ENCODE measurements around the gene INKA1. TPM values are rescaled to one million over a fixed set of nuclear protein-coding genes. Genes with fewer than 3 reads are reported as not detected.
"Not testable (repeated sequence)": the region's sequence is repeated elsewhere in the genome, so short reads cannot be mapped to it uniquely, and the experiment has no call there.

The INKA1 gene
- total and polyA plus RNA-seq, 2 experiments from 2014 or later: 4.5 to 6.2 TPM

- Histone ChIP-seq H4K20me1 (ENCODE audit: insufficient read depth, poor library complexity, severe bottlenecking) (peaks cover 22% of the 10 kb centered on the region), H3K9me3 (ENCODE audit: low read depth) (no peaks in the 10 kb centered on the region), H3K4me2 (peak overlapping the region; percentile 39), H3K79me2 (peaks cover 97% of the 10 kb centered on the region), H3K27ac (no peak overlapping the region), H2AFZ (no peak overlapping the region), H3K9me2 (replicated peaks; ENCODE audit: insufficient read depth) (no peaks in the 10 kb centered on the region), H3K4me1 (ENCODE audit: insufficient read depth) (peaks cover 18% of the 10 kb centered on the region), H3K4me3 (no peak overlapping the region), H3K27me3 (no peaks in the 10 kb centered on the region), H3K36me3 (replicated peaks; ENCODE audit: insufficient read depth, low read depth) (no peaks in the 10 kb centered on the region)
- DNase-seq (ENCODE audit: low spot score): no peak
- TF ChIP-seq EZH2 (IDR thresholded peaks at IDR 0.05; ENCODE audit: borderline replicate concordance) (no peak), CTCF (IDR thresholded peaks at IDR 0.05; ENCODE audit: poor library complexity) (no peak), EZH2phosphoT487 (IDR thresholded peaks at IDR 0.05; ENCODE audit: low read depth, severe bottlenecking, unreplicated experiment) (no peak)
- 60% methylated on average over 4 of the region's 4 CpGs for WGBS (ENCODE audit: low lambda C conversion rate, missing lambda C conversion rate)
These were observed 22.7 kb upstream of the INKA1 start for GRCh38 chr3:49780080-49780974.

GRCh38 chr3:49780975-49781365 lies 22.1 kb upstream of the INKA1 start:
- H3K79me2 ChIP-seq: peaks cover 99% of the 10 kb centered on the region
- H3K9me3 ChIP-seq (ENCODE audit: low read depth); H3K4me3 ChIP-seq; H3K36me3 ChIP-seq (replicated peaks; ENCODE audit: insufficient read depth, low read depth); H3K27me3 ChIP-seq; DNase-seq (ENCODE audit: low spot score); H3K9me2 ChIP-seq (replicated peaks; ENCODE audit: insufficient read depth); H2AFZ ChIP-seq: not testable (repeated sequence)
- H3K27ac ChIP-seq: peak overlapping the region; percentile 22
- 80% methylated on average over 9 of the region's 9 CpGs for WGBS (ENCODE audit: low lambda C conversion rate, missing lambda C conversion rate)
- peaks cover 22% of the 10 kb centered on the region for H4K20me1 ChIP-seq (ENCODE audit: insufficient read depth, poor library complexity, severe bottlenecking)
- H3K4me1 ChIP-seq (ENCODE audit: insufficient read depth): peaks cover 18% of the 10 kb centered on the region
- peak overlapping the region; percentile 39 for H3K4me2 ChIP-seq

- Histone ChIP-seq H2AFZ (no peak overlapping the region), H3K9me2 (replicated peaks; ENCODE audit: insufficient read depth) (no peaks in the 10 kb centered on the region), H3K27ac (peak overlapping the region; percentile 22), H3K4me1 (ENCODE audit: insufficient read depth) (peaks cover 18% of the 10 kb centered on the region), H3K27me3 (no peaks in the 10 kb centered on the region), H3K9me3 (ENCODE audit: low read depth) (no peaks in the 10 kb centered on the region), H3K79me2 (peaks cover 95% of the 10 kb centered on the region), H3K4me3 (no peak overlapping the region), H3K36me3 (replicated peaks; ENCODE audit: insufficient read depth, low read depth) (no peaks in the 10 kb centered on the region), H3K4me2 (peak overlapping the region; percentile 39), H4K20me1 (ENCODE audit: insufficient read depth, poor library complexity, severe bottlenecking) (peaks cover 22% of the 10 kb centered on the region)
- no peak for TF ChIP-seq EZH2phosphoT487 (IDR thresholded peaks at IDR 0.05; ENCODE audit: low read depth, severe bottlenecking, unreplicated experiment)
- no peak for TF ChIP-seq EZH2 (IDR thresholded peaks at IDR 0.05; ENCODE audit: borderline replicate concordance)
- no peak for TF ChIP-seq CTCF (IDR thresholded peaks at IDR 0.05; ENCODE audit: poor library complexity)
- DNase-seq (ENCODE audit: low spot score): no peak
- 71% methylated on average over 5 of the region's 5 CpGs for WGBS (ENCODE audit: low lambda C conversion rate, missing lambda C conversion rate)
These were observed 21.5 kb upstream of the INKA1 start for GRCh38 chr3:49781415-49782199.

- not testable (repeated sequence) for DNase-seq (ENCODE audit: low spot score); H3K36me3 ChIP-seq (replicated peaks; ENCODE audit: insufficient read depth, low read depth); H3K4me2 ChIP-seq; H3K4me3 ChIP-seq; H3K27ac ChIP-seq; H3K9me2 ChIP-seq (replicated peaks; ENCODE audit: insufficient read depth); H3K27me3 ChIP-seq; H2AFZ ChIP-seq; H3K9me3 ChIP-seq (ENCODE audit: low read depth)
- 93% methylated on average over 9 of the region's 9 CpGs for WGBS (ENCODE audit: low lambda C conversion rate, missing lambda C conversion rate)
- Histone ChIP-seq H4K20me1 (ENCODE audit: insufficient read depth, poor library complexity, severe bottlenecking) (peaks cover 22% of the 10 kb centered on the region), H3K4me1 (ENCODE audit: insufficient read depth) (peaks cover 21% of the 10 kb centered on the region), H3K79me2 (peaks cover 88% of the 10 kb centered on the region)
These were observed 20.8 kb upstream of the INKA1 start for GRCh38 chr3:49782277-49782676.

Data from hepatocyte (in vitro differentiated cells).